ENCODE results near the gene MANSC4.

Gene MANSC4

GRCh38 chr12:27800819-27801218, 20.8 kb upstream of the MANSC4 start:
- DNase-seq: no peak

GRCh38 chr12:27797301-27798025, 17.4 kb upstream of the MANSC4 start:
- DNase-seq: no peak

GRCh38 chr12:27796128-27796527, 16.1 kb upstream of the MANSC4 start:
- DNase-seq: no peak

GRCh38 chr12:27794818-27795584, 15.0 kb upstream of the MANSC4 start:
- no peak for DNase-seq

- DNase-seq: no peak
Observed at GRCh38 chr12:27790179-27790578, 10.1 kb upstream of the MANSC4 start.

GRCh38 chr12:27787559-27787958, 7.5 kb upstream of the MANSC4 start:
- no peak for DNase-seq

GRCh38 chr12:27785882-27786570, 6.0 kb upstream of the MANSC4 start:
- peak in 1 of 5 experiments; percentile 56 for DNase-seq

GRCh38 chr12:27782481-27782880, 2.4 kb upstream of the MANSC4 start:
- DNase-seq: no peak

- no peak for DNase-seq
Observed at GRCh38 chr12:27781680-27782079, 1.6 kb upstream of the MANSC4 start.

- peak in 4 of 5 experiments; percentile 8 to 52 (median 12) for DNase-seq
Observed at GRCh38 chr12:27780612-27781408, 774 bp upstream of the MANSC4 start.

GRCh38 chr12:27779416-27779919, 568 bp downstream of the MANSC4 start:
- peak in 1 of 5 experiments; percentile 31 for DNase-seq

GRCh38 chr12:27778206-27778605, 1.8 kb downstream of the MANSC4 start:
- DNase-seq: peak in 1 of 5 experiments; percentile 46

- DNase-seq: no peak
Observed at GRCh38 chr12:27777141-27777540, 2.9 kb downstream of the MANSC4 start.

GRCh38 chr12:27772328-27773049, 7.5 kb downstream of the MANSC4 start:
- no peak for DNase-seq

GRCh38 chr12:27771481-27772327, 8.3 kb downstream of the MANSC4 start:
- DNase-seq: peak in 1 of 5 experiments; percentile 40

GRCh38 chr12:27769142-27769673, 10.8 kb downstream of the MANSC4 start:
- no peak for DNase-seq

GRCh38 chr12:27766587-27766986, 13.4 kb downstream of the MANSC4 start:
- peak in 1 of 5 experiments; percentile 18 for DNase-seq

- peak in 1 of 5 experiments; percentile 87 for DNase-seq
Observed at GRCh38 chr12:27762757-27763156, 17.3 kb downstream of the MANSC4 start.

GRCh38 chr12:27756670-27757195, 23.3 kb downstream of the MANSC4 start:
- no peak for DNase-seq

- no peak for DNase-seq
Observed at GRCh38 chr12:27754795-27755194, 25.2 kb downstream of the MANSC4 start.
